Peyer's patch (tissue), 4 donors: ENCODE results near the gene USH2A.

Experiments used
- POLR2A ChIP-seq, 2 donors: fragments of 450-650 bp; IDR thresholded peaks; one replicate each; pipeline ENCODE4 v1.5.1; 2017; ENCODE audit warnings: antibody characterized with exemption in 2 of 2, mild to moderate bottlenecking in 2 of 2, moderate library complexity in 2 of 2
- TF ChIP-seq, protein P1 (sequence below), 6 experiments: fragments of 450-650 bp in 4 of 6; fragments of 200-600 bp in 2 of 6; sonication (generic) in 1 of 6; IDR thresholded peaks; one replicate each; pipeline ENCODE4 v1.5.1; 2017 to 2019; ENCODE audit warnings: antibody characterized with exemption in 6 of 6, mild to moderate bottlenecking in 3 of 6, moderate library complexity in 1 of 6

GRCh38 chr1:215761446-215761845 is 661.8 kb downstream of the USH2A start:
- TF ChIP-seq POLR2A (IDR thresholded peaks at IDR 0.05) = no peak
- TF ChIP-seq, protein P1, sequence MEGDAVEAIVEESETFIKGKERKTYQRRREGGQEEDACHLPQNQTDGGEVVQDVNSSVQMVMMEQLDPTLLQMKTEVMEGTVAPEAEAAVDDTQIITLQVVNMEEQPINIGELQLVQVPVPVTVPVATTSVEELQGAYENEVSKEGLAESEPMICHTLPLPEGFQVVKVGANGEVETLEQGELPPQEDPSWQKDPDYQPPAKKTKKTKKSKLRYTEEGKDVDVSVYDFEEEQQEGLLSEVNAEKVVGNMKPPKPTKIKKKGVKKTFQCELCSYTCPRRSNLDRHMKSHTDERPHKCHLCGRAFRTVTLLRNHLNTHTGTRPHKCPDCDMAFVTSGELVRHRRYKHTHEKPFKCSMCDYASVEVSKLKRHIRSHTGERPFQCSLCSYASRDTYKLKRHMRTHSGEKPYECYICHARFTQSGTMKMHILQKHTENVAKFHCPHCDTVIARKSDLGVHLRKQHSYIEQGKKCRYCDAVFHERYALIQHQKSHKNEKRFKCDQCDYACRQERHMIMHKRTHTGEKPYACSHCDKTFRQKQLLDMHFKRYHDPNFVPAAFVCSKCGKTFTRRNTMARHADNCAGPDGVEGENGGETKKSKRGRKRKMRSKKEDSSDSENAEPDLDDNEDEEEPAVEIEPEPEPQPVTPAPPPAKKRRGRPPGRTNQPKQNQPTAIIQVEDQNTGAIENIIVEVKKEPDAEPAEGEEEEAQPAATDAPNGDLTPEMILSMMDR (IDR thresholded peaks at IDR 0.05) = no peak
